Esophagus squamous epithelium (tissue), 5 donors: ENCODE results near the gene ASTN2. TPM values are rescaled to one million over a fixed set of nuclear protein-coding genes. Genes with fewer than 3 reads are reported as not detected.

ENCODE experiments used
- DNase-seq: peaks from one replicate; lab custom pipeline; 2025; lab: John Stamatoyannopoulos, UW
- H3K27ac ChIP-seq, 4 donors: fragments of 200-600 bp; sonication (generic); one replicate each; pipeline ENCODE4 v1.5.1; 2016 to 2019; ENCODE audit warnings: mild to moderate bottlenecking in 1 of 4
- H3K27me3 ChIP-seq, 4 donors: fragments of 200-600 bp; sonication (generic); 1 replicate in 3 of 4; 2 replicates in 1 of 4; pipeline versions ENCODE4 v1.5.1 to v1.6.0; 2017 to 2021; ENCODE audit warnings: antibody characterized with exemption in 1 of 4
- H3K36me3 ChIP-seq, 3 donors: fragments of 200-600 bp; sonication (generic); one replicate each; pipeline ENCODE4 v1.5.1; 2016 to 2019
- H3K4me1 ChIP-seq, 3 donors: fragments of 200-600 bp; sonication (generic); one replicate each; pipeline ENCODE4 v1.5.1; 2017 to 2019
- H3K4me3 ChIP-seq, 4 donors: fragments of 200-600 bp; sonication (generic); 1 replicate in 3 of 4; 2 replicates in 1 of 4; pipeline ENCODE4 v1.5.1; 2016 to 2019; ENCODE audit warnings: mild to moderate bottlenecking in 2 of 4, moderate library complexity in 1 of 4
- H3K9me3 ChIP-seq, 3 donors: fragments of 200-600 bp; sonication (generic); one replicate each; pipeline ENCODE4 v1.5.1; 2016 to 2019
- CTCF ChIP-seq, 6 experiments: fragments of 450-650 bp in 4 of 6; fragments of 200-600 bp in 2 of 6; sonication (generic) in 2 of 6; IDR thresholded peaks; one replicate each; pipeline ENCODE4 v1.5.1; 2016 to 2019; ENCODE audit warnings: antibody characterized with exemption in 6 of 6, mild to moderate bottlenecking in 4 of 6, moderate library complexity in 4 of 6
- POLR2A ChIP-seq, 4 donors: fragments of 450-650 bp; IDR thresholded peaks; one replicate each; pipeline ENCODE4 v1.6.1; 2017; ENCODE audit warnings: antibody characterized with exemption in 4 of 4, mild to moderate bottlenecking in 4 of 4, moderate library complexity in 3 of 4
- WGBS, 2 donors: methylation state at CpG; one replicate each; pipeline ENCODE4 v1.1.5; 2018; 5-methylcytosine and 5-hydroxymethylcytosine counted together
- intact Hi-C: fragments of 100-400 bp; cut with DNase I; formaldehyde crosslinking; loops from one replicate; pipeline ENCODE4 v1.15.0; 2022
- total RNA-seq, 4 donors: library from RNA; depleted of rRNA; stranded (reverse); fragments of >200 nt; gene quantifications; one replicate each; pipeline ENCODE4 v1.1.0, GENCODE V29; 2016
- donor health status: DM: yes; HTN: yes; CAD: no.

The ASTN2 gene
- total RNA-seq, 4 donors from 2014 or later, result 0.13 to 1.9 (median 0.27) TPM; not detected in 1

- TF ChIP-seq POLR2A (IDR thresholded peaks at IDR 0.05) (no peak), CTCF (IDR thresholded peaks at IDR 0.05) (no peak)
- 59 to 63% methylated on average over 2 of the region's 2 CpGs for WGBS, 2 donors
- Histone ChIP-seq H3K4me1 (no peaks in the 10 kb centered on the region), H3K4me3 (no peak overlapping the region), H3K36me3 (no peaks in the 10 kb centered on the region), H3K27ac (no peak overlapping the region), H3K9me3 (no peaks in the 10 kb centered on the region), H3K27me3 (no peaks in the 10 kb centered on the region)
- intact Hi-C loops, result no loop called here
- DNase-seq, result no peak
Observed at GRCh38 chr9:116945817-116946216, 469.0 kb downstream of the ASTN2 start.

- H3K36me3 ChIP-seq, result no peaks in the 10 kb centered on the region
- H3K27ac ChIP-seq, result no peak overlapping the region
- intact Hi-C loops, result no loop called here
Observed at GRCh38 chr9:116944714-116945534, 469.9 kb downstream of the ASTN2 start.

GRCh38 chr9:116943970-116944369, 470.9 kb downstream of the ASTN2 start:
- no peak for DNase-seq
- Histone ChIP-seq H3K36me3 (no peaks in the 10 kb centered on the region), H3K9me3 (no peaks in the 10 kb centered on the region), H3K27me3 (no peaks in the 10 kb centered on the region), H3K4me1 (no peaks in the 10 kb centered on the region), H3K4me3 (no peak overlapping the region), H3K27ac (no peak overlapping the region)
- intact Hi-C loops, result no loop called here
- TF ChIP-seq CTCF (IDR thresholded peaks at IDR 0.05) (no peak), POLR2A (IDR thresholded peaks at IDR 0.05) (no peak)
- WGBS, 2 donors, result 76 to 86% methylated on average over 5 of the region's 5 CpGs

More at GRCh38 chr9:116944714-116945534, 469.9 kb downstream of the ASTN2 start:
- no peak overlapping the region for H3K4me3 ChIP-seq
- WGBS, 2 donors, result 70 to 72% methylated on average over 4 of the region's 4 CpGs
- no peaks in the 10 kb centered on the region for H3K4me1 ChIP-seq
- TF ChIP-seq CTCF (IDR thresholded peaks at IDR 0.05) (no peak), POLR2A (IDR thresholded peaks at IDR 0.05) (no peak)
- no peak for DNase-seq
- H3K27me3 ChIP-seq, result no peaks in the 10 kb centered on the region
- no peaks in the 10 kb centered on the region for H3K9me3 ChIP-seq

GRCh38 chr9:116942593-116943061, 472.2 kb downstream of the ASTN2 start:
- TF ChIP-seq CTCF (IDR thresholded peaks at IDR 0.05) (no peak), POLR2A (IDR thresholded peaks at IDR 0.05) (no peak)
- intact Hi-C loops, result no loop called here
- no peak overlapping the region for H3K4me3 ChIP-seq

DNA sequence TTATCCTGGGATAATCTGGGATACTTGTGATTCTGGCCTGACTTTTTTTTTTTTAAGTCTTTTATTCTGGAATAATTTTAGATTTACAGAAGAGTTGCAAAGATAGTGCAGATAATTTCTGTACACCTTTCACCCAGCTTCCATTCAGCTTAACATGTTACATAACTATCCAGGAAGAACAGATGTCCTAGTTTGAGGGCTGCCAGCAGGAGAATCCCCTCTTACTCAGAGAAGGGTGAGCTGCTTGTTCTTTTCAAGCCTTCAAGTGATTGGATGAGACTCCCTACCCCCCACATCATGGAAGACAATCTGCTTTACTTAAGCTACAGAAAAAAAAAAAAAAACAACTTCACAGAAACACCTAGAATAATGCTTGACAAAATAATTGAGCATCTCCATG, 473.6 kb downstream of the ASTN2 start:
- no peaks in the 10 kb centered on the region for H3K27me3 ChIP-seq
- TF ChIP-seq POLR2A (IDR thresholded peaks at IDR 0.05) (no peak), CTCF (IDR thresholded peaks at IDR 0.05) (no peak)
- no peak overlapping the region for H3K4me3 ChIP-seq

More at GRCh38 chr9:116942593-116943061, 472.2 kb downstream of the ASTN2 start:
- no peaks in the 10 kb centered on the region for H3K4me1 ChIP-seq
- 79 to 83% methylated on average over 1 to 3 of the region's 3 CpGs for WGBS, 2 donors
- no peaks in the 10 kb centered on the region for H3K27me3 ChIP-seq
- no peak overlapping the region for H3K27ac ChIP-seq
- no peaks in the 10 kb centered on the region for H3K9me3 ChIP-seq
- no peaks in the 10 kb centered on the region for H3K36me3 ChIP-seq
- DNase-seq, result no peak

More for the DNA sequence above, 473.6 kb downstream of the ASTN2 start:
- no peak for DNase-seq
- Histone ChIP-seq H3K36me3 (no peaks in the 10 kb centered on the region), H3K27ac (no peak overlapping the region), H3K4me1 (no peaks in the 10 kb centered on the region), H3K9me3 (no peaks in the 10 kb centered on the region)
- intact Hi-C loops, result no loop called here
